SK-N-DZ (cell line): Measurements from ENCODE around the gene DYNLT1.

Experiments
- DNase-seq: peaks from one replicate; pipeline ENCODE4 v3.0.0-alpha.2; 2015; ENCODE audit warnings: low spot score
- small RNA-seq, 2 experiments: library from RNA; depleted of rRNA; stranded (forward); fragments of <200 nt; gene quantifications; one replicate each; pipeline ENCODE3, GENCODE V24; 2014

The DYNLT1 gene

GRCh38 chr6:158603261-158604047 lies 41.1 kb downstream of the DYNLT1 start:
- no peak for DNase-seq

- no peak for DNase-seq
These were observed 44.9 kb downstream of the DYNLT1 start for GRCh38 chr6:158599635-158600034.

GRCh38 chr6:158597565-158597964 lies 47.0 kb downstream of the DYNLT1 start:
- DNase-seq = no peak

GRCh38 chr6:158596861-158597260 lies 47.7 kb downstream of the DYNLT1 start:
- DNase-seq = no peak

- no peak for DNase-seq
These were observed 49.3 kb downstream of the DYNLT1 start for GRCh38 chr6:158595223-158595622.

GRCh38 chr6:158593670-158594069 lies 50.9 kb downstream of the DYNLT1 start:
- DNase-seq = no peak

- no peak for DNase-seq
These were observed 52.7 kb downstream of the DYNLT1 start for GRCh38 chr6:158591810-158592209.

- DNase-seq = no peak
These were observed 53.3 kb downstream of the DYNLT1 start for GRCh38 chr6:158591134-158591809.

- DNase-seq = no peak
These were observed 55.2 kb downstream of the DYNLT1 start for GRCh38 chr6:158589366-158589765.

GRCh38 chr6:158586652-158587051 lies 57.9 kb downstream of the DYNLT1 start:
- no peak for DNase-seq

Small RNAs within 50 kb of the gene (small RNA-seq; reads per million reads assigned to genes)
- 0 reads per million in 2 experiments for gene MIR7161
